Heart right ventricle (tissue), 16 donors: ENCODE measurements around the gene UGGT2. TPM values are rescaled to one million over a fixed set of nuclear protein-coding genes. Genes with fewer than 3 reads are reported as not detected.
"Not testable (repeated sequence)": the region's sequence is repeated elsewhere in the genome, so short reads cannot be mapped to it uniquely, and the experiment has no call there.

Experiments
- ATAC-seq, 8 donors: fragments of 200-7000 bp; cut with Tn5 transposase; one replicate each; pipeline ENCODE4 v1.9.1; 2020; ENCODE audit warnings: mild to moderate bottlenecking in 8 of 8, moderate library complexity in 8 of 8, moderate number of reproducible peaks in 1 of 8
- DNase-seq, 2 donors: peaks; one replicate each; pipeline ENCODE4 v3.0.0-alpha.2; 2020
- H3K27ac ChIP-seq, 10 donors: fragments of 200-600 bp; sonication (generic) in 2 of 10; one replicate each; pipeline versions ENCODE4 v1.5.0 to v1.8.0; 2020 to 2022; ENCODE audit warnings: mild to moderate bottlenecking in 3 of 10
- H3K27me3 ChIP-seq, 7 donors: fragments of 200-600 bp; one replicate each; pipeline ENCODE4 v1.8.0; 2021 to 2022; ENCODE audit warnings: mild to moderate bottlenecking in 2 of 7
- H3K36me3 ChIP-seq, 9 donors: fragments of 200-600 bp; sonication (generic) in 1 of 9; one replicate each; pipeline versions ENCODE4 v1.5.0 to v1.8.0; 2020 to 2022; ENCODE audit warnings: mild to moderate bottlenecking in 2 of 9
- H3K4me1 ChIP-seq, 9 donors: fragments of 200-600 bp; sonication (generic) in 1 of 9; one replicate each; pipeline versions ENCODE4 v1.5.0 to v1.8.0; 2020 to 2022; ENCODE audit warnings: mild to moderate bottlenecking in 4 of 9
- H3K4me3 ChIP-seq, 10 donors: fragments of 200-600 bp; sonication (generic) in 2 of 10; one replicate each; pipeline versions ENCODE4 v1.5.0 to v1.8.0; 2020 to 2022; ENCODE audit warnings: mild to moderate bottlenecking in 7 of 10, moderate library complexity in 2 of 10
- H3K9me3 ChIP-seq, 11 donors: fragments of 200-600 bp in 10 of 11; sonication (generic) in 2 of 11; one replicate each; pipeline versions ENCODE4 v1.5.0 to v1.8.0; 2013 to 2022; ENCODE audit warnings: mild to moderate bottlenecking in 2 of 11, control low read depth in 1 of 11, moderate library complexity in 1 of 11
- WGBS, 2 donors: extraction: QIAGEN DNeasy Blood & Tissue Kit; methylation state at CpG; one replicate each; pipeline ENCODE4 v1.1.7; 2013; ENCODE audit warnings: inconsistent platforms in 1 of 2; 5-methylcytosine and 5-hydroxymethylcytosine counted together
- intact Hi-C, 10 donors: fragments of 100-400 bp; cut with DNase I; formaldehyde crosslinking; loops; one replicate each; pipeline versions ENCODE4 v1.11.1 to v1.14.2; 2022
- polyA plus RNA-seq, 2 donors: library from polyadenylated mRNA; stranded (reverse); fragments of 200-250 nt; gene quantifications; one replicate each; pipeline ENCODE4 v1.2.3, GENCODE V29; 2013
- total RNA-seq, 10 donors: library from RNA; stranded (reverse); fragmentation: NEBNext Ultra II Directional in 3 of 10; extraction: Animal tissue kit (Norgen Biotek cat#: 25700) in 3 of 10; gene quantifications; one replicate each; pipeline versions ENCODE4 v1.2.1 to v1.2.4, GENCODE V29; 2021 to 2023
- TF ChIP-seq, protein P1 (sequence below), 9 donors: fragments of 200-600 bp; sonication (generic) in 2 of 9; IDR thresholded peaks; one replicate each; pipeline versions ENCODE4 v1.5.0 to v1.8.0; 2021 to 2022; ENCODE audit warnings: antibody characterized with exemption in 9 of 9, mild to moderate bottlenecking in 5 of 9, moderate library complexity in 1 of 9
- donor health status: Arrhythmogenic right ventricular cardiomyopathy.
- donor health status: ischemic (EF 13 %, LVEDD 7.1; RV severe dilation, severe dysfunction).
- donor health status: healthy with polysubstance abuse.
- donor health status: DM: no; HTN: yes; CAD: no.
- donor health status: DM: no; HTN: no; CAD: no.
- donor health status: ischemic (EF 25% LVEDD 6.9; RV normal size, moderate dysfunction).
- donor health status: ischemic (EF 25% LVEDD 5.7; RV mildly dilated, moderate dysfunction).
- donor health status: healthy.
- donor health status: DM: yes; HTN: yes; CAD: no.
- donor health status: Ischemic cardiomyopathy.
- donor health status: ischemic (EF 35%, LVEDD 5.7; RV mildly dilated, moderate dysfunction).
- donor health status: nonischemic (EF 11% LVEDD 7.7; RV severe dilation, severe dysfunction).
- donor health status: DM: yes; HTN: yes; CAD: no.
- donor health status: PGD.
- donor health status: ischemic (EF 29% LVEDD 5.4; RV normal size, mild dysfunction).
- donor health status: nonischemic (EF 23%, LVEDD 6.1; RV moderate dilation, normal function).

The UGGT2 gene
- total and polyA plus RNA-seq, 12 donors = 4.7 to 13.4 (median 11.0) TPM

DNA sequence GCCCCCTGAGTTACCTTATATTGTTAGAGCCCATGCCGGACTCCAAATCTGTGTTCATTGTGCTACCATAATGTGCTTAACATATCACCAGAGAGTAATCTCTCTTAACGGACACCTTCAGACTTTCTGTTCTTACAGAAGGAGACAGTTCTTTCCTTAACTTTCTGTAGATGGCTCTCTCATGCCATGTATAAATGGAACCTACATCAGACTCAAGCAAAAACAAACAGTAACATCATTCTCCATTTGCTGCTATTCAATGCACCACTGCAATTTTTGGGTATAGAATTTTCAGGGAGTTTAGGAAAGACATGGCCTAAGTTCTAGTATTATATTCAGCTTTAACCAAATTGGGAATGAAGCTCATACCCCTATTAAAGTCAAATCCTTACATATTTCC is 12.6 kb upstream of the UGGT2 start:
- Histone ChIP-seq H3K27me3 (peaks cover 0 to 16% (median 11%) of the 10 kb centered on the region in 7 donors), H3K4me3 (no peak overlapping the region), H3K36me3 (no peaks in the 10 kb centered on the region), H3K27ac (no peak overlapping the region), H3K4me1 (no peaks in the 10 kb centered on the region), H3K9me3 (no peaks in the 10 kb centered on the region)
- DNase-seq = no peak
- 79 to 83% methylated on average over 2 of the region's 2 CpGs for WGBS, 2 donors
- intact Hi-C loops = no loop called here
- TF ChIP-seq, protein P1, sequence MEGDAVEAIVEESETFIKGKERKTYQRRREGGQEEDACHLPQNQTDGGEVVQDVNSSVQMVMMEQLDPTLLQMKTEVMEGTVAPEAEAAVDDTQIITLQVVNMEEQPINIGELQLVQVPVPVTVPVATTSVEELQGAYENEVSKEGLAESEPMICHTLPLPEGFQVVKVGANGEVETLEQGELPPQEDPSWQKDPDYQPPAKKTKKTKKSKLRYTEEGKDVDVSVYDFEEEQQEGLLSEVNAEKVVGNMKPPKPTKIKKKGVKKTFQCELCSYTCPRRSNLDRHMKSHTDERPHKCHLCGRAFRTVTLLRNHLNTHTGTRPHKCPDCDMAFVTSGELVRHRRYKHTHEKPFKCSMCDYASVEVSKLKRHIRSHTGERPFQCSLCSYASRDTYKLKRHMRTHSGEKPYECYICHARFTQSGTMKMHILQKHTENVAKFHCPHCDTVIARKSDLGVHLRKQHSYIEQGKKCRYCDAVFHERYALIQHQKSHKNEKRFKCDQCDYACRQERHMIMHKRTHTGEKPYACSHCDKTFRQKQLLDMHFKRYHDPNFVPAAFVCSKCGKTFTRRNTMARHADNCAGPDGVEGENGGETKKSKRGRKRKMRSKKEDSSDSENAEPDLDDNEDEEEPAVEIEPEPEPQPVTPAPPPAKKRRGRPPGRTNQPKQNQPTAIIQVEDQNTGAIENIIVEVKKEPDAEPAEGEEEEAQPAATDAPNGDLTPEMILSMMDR (IDR thresholded peaks at IDR 0.05) = no peak
- no peak for ATAC-seq

DNA sequence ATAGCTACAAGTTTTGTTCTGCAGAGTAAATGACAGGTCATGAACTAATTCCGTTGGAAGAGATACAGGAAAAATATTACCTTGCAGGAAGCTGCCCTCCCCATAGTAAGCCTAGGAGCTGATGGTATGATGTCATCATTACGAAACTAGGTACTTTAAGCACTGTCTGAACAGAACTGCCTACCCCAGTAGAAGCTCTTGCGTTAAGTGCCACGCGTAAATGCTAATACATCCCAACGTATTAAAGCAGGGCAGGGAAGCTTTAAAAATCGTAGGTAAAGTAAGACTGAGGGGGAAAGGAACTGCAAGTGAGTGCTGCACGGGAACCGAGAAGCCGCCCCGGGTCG is 572 bp downstream of the UGGT2 start:
- intact Hi-C loops = loop anchor here in 1 of 10 donors (5.0 kb wide), 1 partner anchor 370 kb away; no protein-coding TSS in a partner anchor

DNA sequence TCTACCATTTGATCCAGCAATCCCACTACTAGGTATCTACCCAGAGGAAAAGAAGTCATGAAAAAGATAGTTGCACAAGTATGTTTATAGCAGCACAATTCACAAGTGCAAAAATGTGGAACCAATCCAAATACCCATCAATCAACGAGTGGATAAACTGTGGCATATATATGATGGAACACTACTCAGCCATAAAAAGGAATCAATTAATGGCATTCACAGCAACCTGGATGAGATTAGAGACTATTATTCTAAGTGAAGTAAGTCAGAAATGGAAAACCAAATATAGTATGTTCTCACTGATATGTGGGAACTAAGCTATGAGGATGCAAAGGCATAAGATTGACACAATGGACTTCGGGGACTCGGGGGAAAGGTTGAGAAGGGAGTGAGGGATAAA is 1.3 kb downstream of the UGGT2 start:
- 89 to 95% methylated on average over 3 of the region's 3 CpGs for WGBS, 2 donors
- intact Hi-C loops = loop anchor here in 1 of 10 donors (5.0 kb wide), 1 partner anchor 370 kb away; no protein-coding TSS in a partner anchor
- H3K27me3 ChIP-seq, H3K27ac ChIP-seq, ATAC-seq, DNase-seq, H3K9me3 ChIP-seq, H3K36me3 ChIP-seq: not testable (repeated sequence)
- H3K4me1 ChIP-seq = peaks cover 0 to 11% (median 8%) of the 10 kb centered on the region in 9 donors
- H3K4me3 ChIP-seq = peak overlapping the region in 5 of 10 donors; percentile 79 to 94 (median 81)

More for the DNA sequence above, 572 bp downstream of the UGGT2 start:
- H3K27me3 ChIP-seq = no peaks in the 10 kb centered on the region
- peaks cover 0 to 5% (median 0%) of the 10 kb centered on the region in 11 donors for H3K9me3 ChIP-seq
- DNase-seq (no peak), ATAC-seq (peak in 7 of 8 donors; percentile 3 to 60 (median 36))
- peak overlapping the region; percentile 57 to 94 (median 82) for H3K4me3 ChIP-seq
- TF ChIP-seq, protein P1 (IDR thresholded peaks at IDR 0.05) = no peak
- 2% methylated on average over 12 of the region's 12 CpGs for WGBS, 2 donors
- H3K4me1 ChIP-seq = peaks cover 0 to 11% (median 8%) of the 10 kb centered on the region in 9 donors
- H3K36me3 ChIP-seq = no peaks in the 10 kb centered on the region
- peak overlapping the region; percentile 61 to 89 (median 82) for H3K27ac ChIP-seq

DNA sequence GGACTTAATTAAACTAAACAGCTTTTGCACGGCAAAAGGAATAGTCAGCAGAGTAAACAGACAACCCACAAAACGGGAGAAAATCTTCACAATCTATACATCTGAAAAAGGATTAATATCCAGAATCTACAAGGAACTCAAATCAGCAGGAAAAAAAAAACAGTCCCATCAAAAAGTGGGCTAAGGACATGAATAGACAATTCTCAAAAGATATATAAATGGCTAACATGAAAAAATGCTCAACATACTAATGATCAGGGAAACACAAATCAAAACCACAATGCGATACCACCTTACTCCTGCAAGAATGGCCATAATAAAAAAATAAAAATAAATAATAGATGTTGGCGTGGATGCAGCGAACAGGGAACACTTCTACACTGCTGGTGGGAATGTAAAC is 1.7 kb downstream of the UGGT2 start:
- not testable (repeated sequence) for H3K9me3 ChIP-seq, ATAC-seq, H3K27me3 ChIP-seq, H3K4me3 ChIP-seq, H3K27ac ChIP-seq, DNase-seq, H3K36me3 ChIP-seq
- intact Hi-C loops = loop anchor here in 1 of 10 donors (5.0 kb wide), 1 partner anchor 369 kb away; no protein-coding TSS in a partner anchor
- peaks cover 0 to 11% (median 8%) of the 10 kb centered on the region in 9 donors for H3K4me1 ChIP-seq
- 98 to 99% methylated on average over 5 of the region's 5 CpGs for WGBS, 2 donors

DNA sequence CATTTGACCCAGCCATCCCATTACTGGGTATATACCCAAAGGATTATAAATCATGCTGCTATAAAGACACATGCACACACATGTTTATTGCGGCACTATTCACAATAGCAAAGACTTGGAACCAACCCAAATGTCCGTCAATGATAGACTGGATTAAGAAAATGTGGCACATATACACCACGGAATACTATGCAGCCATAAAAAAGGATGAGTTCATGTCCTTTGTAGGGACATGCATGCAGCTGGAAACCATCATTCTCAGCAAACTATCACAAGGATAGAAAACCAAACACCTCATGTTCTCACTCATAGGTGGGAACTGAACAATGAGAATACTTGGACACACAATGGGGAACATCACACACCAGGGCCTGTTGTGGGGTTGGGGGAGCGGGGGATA is 2.2 kb downstream of the UGGT2 start:
- Histone ChIP-seq H3K9me3 (peaks cover 0 to 14% (median 4%) of the 10 kb centered on the region in 11 donors), H3K4me1 (peaks cover 0 to 11% (median 8%) of the 10 kb centered on the region in 9 donors)
- H3K36me3 ChIP-seq, H3K27ac ChIP-seq, DNase-seq, H3K27me3 ChIP-seq, ATAC-seq, H3K4me3 ChIP-seq: not testable (repeated sequence)
- intact Hi-C loops = loop anchor here in 1 of 10 donors (5.0 kb wide), 1 partner anchor 369 kb away; no protein-coding TSS in a partner anchor
- 94 to 95% methylated on average over 2 of the region's 4 CpGs for WGBS, 2 donors

DNA sequence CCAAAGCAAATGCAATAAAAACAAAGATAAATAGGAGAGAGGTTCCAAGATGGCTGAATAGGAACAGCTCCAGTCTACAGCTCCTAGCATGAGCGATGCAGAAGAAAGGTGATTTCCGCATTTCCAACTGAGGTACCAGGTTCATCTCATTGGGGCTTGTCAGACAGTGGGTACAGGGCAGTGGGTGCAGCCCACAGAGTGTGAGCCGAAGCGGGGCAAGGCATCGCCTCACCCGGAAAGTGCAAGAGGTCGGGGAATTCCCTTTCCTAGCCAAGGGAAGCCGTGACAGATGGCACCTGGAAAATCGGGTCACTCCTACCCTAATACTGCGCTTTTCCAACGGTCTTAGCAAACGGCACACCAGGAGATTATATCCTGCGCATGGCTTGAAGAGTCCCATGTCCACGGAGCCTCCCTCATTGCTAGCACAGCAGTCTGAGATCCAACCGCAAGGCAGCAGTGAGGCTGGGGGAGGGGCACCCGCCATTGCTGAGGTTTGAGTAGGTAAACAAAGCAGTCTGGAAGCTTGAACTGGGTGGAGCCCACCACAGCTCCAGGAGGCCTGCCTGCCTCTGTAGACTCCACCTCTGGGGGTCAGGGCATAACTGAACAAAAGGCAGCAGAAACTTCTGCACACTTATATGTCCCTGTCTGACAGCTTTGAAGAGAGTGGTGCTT is 6.6 kb downstream of the UGGT2 start:
- H3K4me3 ChIP-seq, H3K4me1 ChIP-seq, H3K27me3 ChIP-seq, H3K36me3 ChIP-seq, intact Hi-C loops, DNase-seq, H3K27ac ChIP-seq, ATAC-seq: not testable (repeated sequence)
- WGBS, 2 donors = 95 to 99% methylated on average over 16 of the region's 16 CpGs
- peaks cover 0 to 19% (median 4%) of the 10 kb centered on the region in 11 donors for H3K9me3 ChIP-seq
